Mammary epithelial cell (primary cell): Measurements from ENCODE around the gene RABL6.

Experiments used
- EZH2 ChIP-seq: IDR thresholded peaks from 2 replicates; pipeline ENCODE4 v1.6.1; 2012; ENCODE audit warnings: low read length, inconsistent platforms, borderline replicate concordance
- TF ChIP-seq, protein P1 (sequence below), 2 donors: IDR thresholded peaks in 1 of 2; conservative IDR thresholded peaks in 1 of 2; 2 replicates each; pipeline ENCODE4 v1.5.1; 2011 to 2012; ENCODE audit warnings: inconsistent platforms in 2 of 2, low read length in 2 of 2, mild to moderate bottlenecking in 2 of 2, control low read depth in 1 of 2, low read depth in 1 of 2; ENCODE audit not compliant: insufficient read depth in 1 of 2; ENCODE audit errors: extremely low read depth in 1 of 2

DNA sequence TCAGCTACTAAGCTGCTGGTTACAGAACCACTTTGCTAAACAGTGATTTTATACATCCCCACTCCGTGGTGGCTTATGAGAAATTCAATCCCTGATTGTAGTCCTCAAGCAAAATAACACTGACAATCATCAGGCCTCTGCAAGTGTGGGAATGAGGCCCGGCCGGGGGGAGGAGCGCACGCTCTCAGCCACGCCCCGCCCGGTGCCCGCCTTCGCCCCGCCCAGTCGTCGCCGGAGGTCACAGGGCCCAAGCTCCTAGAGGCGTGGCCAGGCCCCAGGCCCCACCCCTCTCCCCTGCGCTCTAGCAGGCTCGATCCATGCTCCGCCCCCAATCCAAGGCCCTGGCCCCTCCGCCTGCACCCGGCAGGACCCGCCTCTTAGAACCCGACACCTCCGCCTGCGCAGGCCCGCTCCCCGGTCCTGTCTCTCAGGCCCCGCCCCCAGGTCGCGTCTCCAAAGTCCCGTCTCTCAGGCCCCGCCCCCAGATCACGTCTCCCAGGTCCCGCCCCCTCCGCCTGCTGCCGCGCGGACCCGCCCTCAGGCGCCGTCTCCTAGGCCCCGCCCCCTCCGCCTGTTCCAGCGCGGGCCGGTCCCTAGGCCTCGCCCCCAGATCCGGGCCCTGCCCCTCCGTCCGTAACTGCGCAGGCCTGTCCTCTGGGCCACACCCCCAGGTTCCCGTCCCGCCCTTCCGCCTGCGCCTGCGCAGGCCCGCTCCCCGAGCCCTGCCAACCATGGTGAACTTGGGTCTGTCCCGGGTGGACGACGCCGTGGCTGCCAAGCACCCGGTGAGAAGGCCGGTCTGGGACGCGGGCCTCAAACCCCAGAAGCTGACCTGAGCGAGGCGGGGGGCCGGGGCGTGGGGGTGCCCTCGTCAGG is 16.9 kb upstream of the RABL6 start, which contains the start of gene TMEM141:
- TF ChIP-seq, protein P1, sequence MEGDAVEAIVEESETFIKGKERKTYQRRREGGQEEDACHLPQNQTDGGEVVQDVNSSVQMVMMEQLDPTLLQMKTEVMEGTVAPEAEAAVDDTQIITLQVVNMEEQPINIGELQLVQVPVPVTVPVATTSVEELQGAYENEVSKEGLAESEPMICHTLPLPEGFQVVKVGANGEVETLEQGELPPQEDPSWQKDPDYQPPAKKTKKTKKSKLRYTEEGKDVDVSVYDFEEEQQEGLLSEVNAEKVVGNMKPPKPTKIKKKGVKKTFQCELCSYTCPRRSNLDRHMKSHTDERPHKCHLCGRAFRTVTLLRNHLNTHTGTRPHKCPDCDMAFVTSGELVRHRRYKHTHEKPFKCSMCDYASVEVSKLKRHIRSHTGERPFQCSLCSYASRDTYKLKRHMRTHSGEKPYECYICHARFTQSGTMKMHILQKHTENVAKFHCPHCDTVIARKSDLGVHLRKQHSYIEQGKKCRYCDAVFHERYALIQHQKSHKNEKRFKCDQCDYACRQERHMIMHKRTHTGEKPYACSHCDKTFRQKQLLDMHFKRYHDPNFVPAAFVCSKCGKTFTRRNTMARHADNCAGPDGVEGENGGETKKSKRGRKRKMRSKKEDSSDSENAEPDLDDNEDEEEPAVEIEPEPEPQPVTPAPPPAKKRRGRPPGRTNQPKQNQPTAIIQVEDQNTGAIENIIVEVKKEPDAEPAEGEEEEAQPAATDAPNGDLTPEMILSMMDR (conservative IDR thresholded peaks at IDR 0.05 in 1 of 2, IDR thresholded peaks at IDR 0.05 in 1 of 2; ENCODE audit: extremely low read depth in 1 of 2, insufficient read depth in 1 of 2, low read depth in 1 of 2, low read length in 2 of 2), result no peak
- TF ChIP-seq EZH2, result no peak
